ENCODE measurements around the gene STK10. TPM values are rescaled to one million over a fixed set of nuclear protein-coding genes. Genes with fewer than 3 reads are reported as not detected.

The STK10 gene
- total and polyA plus RNA-seq, 12 donors = 5.5 to 39.1 (median 19.0) TPM

DNA sequence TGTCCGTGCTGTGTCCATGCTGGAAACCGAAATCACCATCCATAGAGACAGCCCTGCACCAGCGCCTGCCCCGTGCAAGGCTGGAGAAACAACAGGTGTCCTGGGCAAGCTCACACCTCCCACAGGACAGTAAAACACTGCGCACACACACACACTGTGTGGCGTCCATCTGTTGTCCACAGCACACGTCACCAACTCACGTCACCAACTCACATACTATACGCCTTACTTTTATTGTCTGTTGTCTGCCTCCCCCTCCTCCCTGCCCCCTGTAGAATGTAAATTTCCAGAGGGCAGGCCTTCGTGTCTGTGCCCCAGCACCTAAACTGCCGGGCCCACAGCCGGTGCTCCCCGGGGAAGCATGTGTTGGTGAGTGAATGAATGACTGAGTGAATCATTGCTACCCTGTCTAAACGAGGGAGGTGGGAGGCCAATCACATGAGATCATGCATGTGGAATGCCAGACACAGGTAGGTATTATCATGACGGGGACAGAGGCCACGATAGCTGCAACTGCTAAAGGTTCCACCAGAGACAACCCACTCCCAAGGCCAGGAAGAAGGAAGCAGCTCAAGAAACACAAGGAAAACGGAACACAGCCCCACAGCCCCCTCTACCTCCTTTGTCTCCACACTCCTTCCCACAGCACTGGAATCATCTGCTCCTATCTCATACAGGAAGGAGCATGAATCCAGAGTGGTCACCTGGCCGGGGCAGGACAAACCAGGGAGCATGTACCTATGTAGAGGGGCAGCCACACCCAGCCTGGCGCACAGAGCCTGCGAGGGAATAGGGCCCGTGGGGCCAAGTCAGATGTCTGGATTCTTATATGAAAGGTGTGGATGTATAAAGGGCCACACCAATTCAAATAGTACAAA is 41.9 kb downstream of the STK10 start:
- H3K27me3 ChIP-seq = no peaks in the 10 kb centered on the region
- peaks cover 7 to 14% of the 10 kb centered on the region in 2 donors for H3K4me1 ChIP-seq (replicated peaks in 1 of 2)
- intact Hi-C loops (cut with DNase I) = no loop called here

DNA sequence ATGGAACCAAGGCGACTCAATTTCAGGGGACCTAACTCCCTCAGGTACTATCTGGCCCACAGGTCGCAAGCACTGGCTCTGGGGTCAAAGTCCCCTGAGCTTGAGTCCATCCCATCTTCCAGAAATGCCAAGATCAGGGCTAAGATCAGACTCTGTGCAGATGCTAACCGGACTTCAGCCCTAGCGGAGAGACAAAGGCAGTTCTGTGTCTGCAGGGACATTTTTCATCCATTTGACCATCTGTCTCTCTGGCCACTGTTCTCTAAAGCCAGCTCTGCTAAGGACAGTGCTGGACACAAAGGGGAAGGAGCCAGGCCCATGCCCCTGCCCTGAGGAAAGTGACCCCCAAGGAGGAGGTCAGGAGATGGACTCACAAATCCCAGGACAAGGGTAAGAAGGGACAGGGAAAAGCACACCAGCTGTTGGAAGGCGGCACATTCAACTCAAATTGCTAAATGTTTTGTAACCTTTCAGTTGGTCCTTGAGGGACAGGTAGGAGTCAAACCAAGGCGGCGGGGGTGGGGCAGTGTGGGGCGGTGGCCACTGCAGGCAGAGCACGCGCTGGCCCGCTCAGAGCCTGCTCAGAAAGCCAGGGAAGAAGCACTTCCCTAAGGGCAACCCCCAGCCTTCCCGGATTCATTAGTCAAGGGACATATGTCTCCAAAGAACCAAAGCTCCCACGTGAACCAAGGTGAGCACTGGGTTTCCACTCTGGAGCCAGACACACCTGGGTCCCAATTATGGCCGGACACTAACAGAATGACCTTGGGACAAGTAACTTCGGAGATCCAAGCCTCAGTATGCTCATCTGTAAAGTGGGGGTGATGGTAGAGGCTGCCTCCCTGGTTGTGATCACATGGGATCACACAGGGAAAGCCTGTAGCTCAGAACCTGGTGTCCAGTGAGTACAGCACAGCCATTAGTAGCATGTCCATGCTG is 42.8 kb downstream of the STK10 start:
- WGBS, 4 donors = 88 to 95% (median 90%) methylated on average over 11 to 15 of the region's 15 CpGs

More for the DNA sequence above, 41.9 kb downstream of the STK10 start:
- TF ChIP-seq CTCF (IDR thresholded peaks at IDR 0.05) (no peak), POLR2A (IDR thresholded peaks at IDR 0.05) (no peak)
- Histone ChIP-seq H3K4me3 (no peak overlapping the region), H3K9me3 (replicated peaks in 1 of 3) (no peaks in the 10 kb centered on the region), H3K27ac (no peak overlapping the region), H3K36me3 (replicated peaks in 1 of 2) (no peaks in the 10 kb centered on the region)
- WGBS, 4 donors = 89 to 93% (median 92%) methylated on average over 16 to 21 of the region's 21 CpGs
- no peak for DNase-seq

GRCh38 chr5:172144291-172144815 is 43.7 kb downstream of the STK10 start:
- H3K27ac ChIP-seq = peak overlapping the region in 1 of 5 donors; percentile 49
- H3K27me3 ChIP-seq = no peaks in the 10 kb centered on the region
- H3K9me3 ChIP-seq (replicated peaks in 1 of 3) = no peaks in the 10 kb centered on the region
- TF ChIP-seq POLR2A (IDR thresholded peaks at IDR 0.05) = no peak
- TF ChIP-seq CTCF (IDR thresholded peaks at IDR 0.05) = no peak
- H3K4me3 ChIP-seq = no peak overlapping the region
- no peaks in the 10 kb centered on the region for H3K36me3 ChIP-seq (replicated peaks in 1 of 2)
- peak in 4 of 7 donors; percentile 24 to 39 (median 30) for DNase-seq
- WGBS, 4 donors = 43 to 49% (median 46%) methylated on average over 6 to 10 of the region's 10 CpGs
- intact Hi-C loops (cut with DNase I) = no loop called here
- H3K4me1 ChIP-seq (replicated peaks in 1 of 2) = peaks cover 7 to 10% of the 10 kb centered on the region in 2 donors

More for the DNA sequence above, 42.8 kb downstream of the STK10 start:
- no peaks in the 10 kb centered on the region for H3K9me3 ChIP-seq (replicated peaks in 1 of 3)
- H3K27me3 ChIP-seq = no peaks in the 10 kb centered on the region
- no peaks in the 10 kb centered on the region for H3K36me3 ChIP-seq (replicated peaks in 1 of 2)
- intact Hi-C loops (cut with DNase I) = no loop called here
- DNase-seq = no peak
- H3K4me3 ChIP-seq = no peak overlapping the region
- TF ChIP-seq POLR2A (IDR thresholded peaks at IDR 0.05) (no peak), CTCF (IDR thresholded peaks at IDR 0.05) (no peak)
- H3K4me1 ChIP-seq (replicated peaks in 1 of 2) = peaks cover 7 to 10% of the 10 kb centered on the region in 2 donors
- peak overlapping the region in 1 of 5 donors; percentile 40 for H3K27ac ChIP-seq

DNA sequence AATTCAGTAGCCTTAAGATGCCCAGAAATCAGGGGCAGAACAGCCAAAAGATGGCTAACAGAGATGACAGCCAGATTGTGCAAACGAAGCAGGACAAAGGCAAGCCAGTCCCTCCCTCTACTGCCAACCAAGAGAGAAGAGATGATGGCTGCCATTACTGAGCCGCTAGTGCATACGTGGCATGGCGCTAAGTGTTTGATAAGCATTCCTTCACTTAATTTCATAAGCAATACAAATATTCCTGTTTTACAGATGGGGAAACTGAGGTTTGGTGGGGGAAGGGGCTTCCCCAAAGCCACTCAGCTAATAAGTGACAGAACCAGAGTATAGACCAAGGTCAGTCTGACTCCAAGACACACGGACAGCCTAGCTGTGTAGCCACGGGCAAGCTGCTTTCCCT is 44.1 kb downstream of the STK10 start:
- peaks cover 7 to 10% of the 10 kb centered on the region in 2 donors for H3K4me1 ChIP-seq (replicated peaks in 1 of 2)
- H3K27ac ChIP-seq = peak overlapping the region in 1 of 5 donors; percentile 49
- H3K27me3 ChIP-seq = no peaks in the 10 kb centered on the region
- no peaks in the 10 kb centered on the region for H3K36me3 ChIP-seq (replicated peaks in 1 of 2)
- no peak for DNase-seq
- WGBS, 4 donors = 81 to 89% (median 84%) methylated on average over 5 to 6 of the region's 6 CpGs
- TF ChIP-seq POLR2A (IDR thresholded peaks at IDR 0.05) = no peak
- no peaks in the 10 kb centered on the region for H3K9me3 ChIP-seq (replicated peaks in 1 of 3)
- intact Hi-C loops (cut with DNase I) = no loop called here
- H3K4me3 ChIP-seq = no peak overlapping the region
